HFFc6 (cell line): ENCODE results near the gene ADORA2A. TPM values are rescaled to one million over a fixed set of nuclear protein-coding genes. Genes with fewer than 3 reads are reported as not detected.
A peak's percentile ranks its signal among the peaks of the same experiment; 100 is the strongest.

Source experiments
- DNase-seq: peaks from one replicate; pipeline ENCODE4 v3.0.0-alpha.2; 2018
- H3K27ac Mint-ChIP-seq: 2 replicates; pipeline ENCODE4 v1.8.0; 2020; ENCODE audit warnings: mild to moderate bottlenecking, mixed read lengths
- H3K27me3 Mint-ChIP-seq: 2 replicates; pipeline ENCODE4 v1.8.0; 2021; ENCODE audit warnings: mild to moderate bottlenecking, moderate library complexity, mixed read lengths; ENCODE audit not compliant: insufficient read depth
- H3K36me3 Mint-ChIP-seq: 2 replicates; pipeline ENCODE4 v1.8.0; 2021; ENCODE audit warnings: low read depth, mixed read lengths
- H3K4me1 Mint-ChIP-seq: 2 replicates; pipeline ENCODE4 v1.8.0; 2020; ENCODE audit warnings: low read depth, mixed read lengths
- H3K4me3 Mint-ChIP-seq: 2 replicates; pipeline ENCODE4 v1.8.0; 2020; ENCODE audit warnings: mild to moderate bottlenecking, moderate library complexity, mixed read lengths
- H3K9me3 Mint-ChIP-seq: 2 replicates; pipeline ENCODE4 v1.8.0; 2020; ENCODE audit warnings: mild to moderate bottlenecking, mixed read lengths
- total RNA-seq, 6 experiments: library from RNA; stranded (reverse); fragmentation: NEBNext Ultra II Directional; extraction: Animal tissue kit (Norgen Biotek cat#: 25700); gene quantifications; 2 replicates in 1 of 6; 3 replicates in 5 of 6; pipeline ENCODE4 v1.2.3, GENCODE V29; 2021
- TF ChIP-seq, protein P1 (sequence below): fragments of 200-600 bp; sonication (generic); IDR thresholded peaks from 2 replicates; pipeline ENCODE4 v1.5.0; 2021; ENCODE audit warnings: antibody characterized with exemption, mild to moderate bottlenecking

ADORA2A gene
- total RNA-seq, 6 experiments from 2014 or later: 1.1 to 2.9 (median 1.4) TPM

DNA sequence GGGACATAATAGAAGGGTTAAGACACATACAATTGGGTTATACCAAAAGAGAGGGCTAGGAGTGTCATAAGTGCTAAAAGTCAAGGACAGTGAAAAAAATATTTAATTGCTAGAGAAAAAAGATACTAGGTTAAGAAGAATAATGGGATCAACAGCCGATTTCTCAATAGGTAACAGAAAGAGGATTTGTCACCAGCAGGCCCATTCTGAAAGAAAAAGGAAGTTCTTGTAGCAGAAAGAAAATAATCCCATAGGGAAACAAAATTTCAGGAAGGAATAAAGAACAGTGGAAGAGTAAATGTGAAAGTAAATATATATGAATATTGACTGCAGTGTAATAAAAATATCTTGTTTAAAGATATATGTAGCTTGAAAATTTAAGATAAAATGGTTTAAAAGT lies 43.3 kb upstream of the ADORA2A start:
- Mint-ChIP-seq H3K4me3 (no peak overlapping the region), H3K27me3 (peaks cover 2% of the 10 kb centered on the region; the same call in 1 of the 2 replicates), H3K4me1 (peaks cover 26% of the 10 kb centered on the region), H3K36me3 (peaks cover 16% of the 10 kb centered on the region), H3K27ac (no peak overlapping the region), H3K9me3 (no peaks in the 10 kb centered on the region)
- TF ChIP-seq, protein P1, sequence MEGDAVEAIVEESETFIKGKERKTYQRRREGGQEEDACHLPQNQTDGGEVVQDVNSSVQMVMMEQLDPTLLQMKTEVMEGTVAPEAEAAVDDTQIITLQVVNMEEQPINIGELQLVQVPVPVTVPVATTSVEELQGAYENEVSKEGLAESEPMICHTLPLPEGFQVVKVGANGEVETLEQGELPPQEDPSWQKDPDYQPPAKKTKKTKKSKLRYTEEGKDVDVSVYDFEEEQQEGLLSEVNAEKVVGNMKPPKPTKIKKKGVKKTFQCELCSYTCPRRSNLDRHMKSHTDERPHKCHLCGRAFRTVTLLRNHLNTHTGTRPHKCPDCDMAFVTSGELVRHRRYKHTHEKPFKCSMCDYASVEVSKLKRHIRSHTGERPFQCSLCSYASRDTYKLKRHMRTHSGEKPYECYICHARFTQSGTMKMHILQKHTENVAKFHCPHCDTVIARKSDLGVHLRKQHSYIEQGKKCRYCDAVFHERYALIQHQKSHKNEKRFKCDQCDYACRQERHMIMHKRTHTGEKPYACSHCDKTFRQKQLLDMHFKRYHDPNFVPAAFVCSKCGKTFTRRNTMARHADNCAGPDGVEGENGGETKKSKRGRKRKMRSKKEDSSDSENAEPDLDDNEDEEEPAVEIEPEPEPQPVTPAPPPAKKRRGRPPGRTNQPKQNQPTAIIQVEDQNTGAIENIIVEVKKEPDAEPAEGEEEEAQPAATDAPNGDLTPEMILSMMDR: no peak
- DNase-seq: no peak

DNA sequence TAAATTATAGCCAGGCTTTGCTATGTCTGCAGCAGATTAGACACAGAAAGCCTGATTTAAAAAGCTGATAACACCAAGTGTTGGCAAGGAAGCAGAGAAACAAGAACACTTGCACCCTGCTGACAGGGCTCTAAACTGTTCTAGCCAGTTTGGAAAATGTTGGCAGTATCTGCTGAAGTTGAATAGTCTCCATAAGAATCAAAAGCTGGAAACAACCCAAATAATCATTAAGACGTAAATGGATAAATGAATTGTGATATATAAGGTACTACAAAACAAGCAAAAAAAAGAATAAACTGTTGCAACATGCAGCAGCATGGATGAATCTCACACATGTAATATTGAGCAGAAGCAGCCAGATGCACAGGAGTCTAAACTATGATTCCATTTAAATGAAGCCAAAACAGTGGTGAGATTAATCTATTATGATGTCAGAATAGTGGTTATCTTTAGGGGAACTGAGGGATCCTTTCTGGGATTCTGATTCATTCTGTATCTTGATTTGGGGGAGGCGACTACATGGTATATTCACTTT lies 40.4 kb upstream of the ADORA2A start:
- Mint-ChIP-seq H3K4me1 (peaks cover 37% of the 10 kb centered on the region), H3K4me3 (no peak overlapping the region), H3K27ac (no peak overlapping the region), H3K27me3 (peaks cover 2% of the 10 kb centered on the region; the same call in 1 of the 2 replicates), H3K36me3 (peaks cover 17% of the 10 kb centered on the region), H3K9me3 (no peaks in the 10 kb centered on the region)
- TF ChIP-seq, protein P1: no peak
- DNase-seq: no peak

DNA sequence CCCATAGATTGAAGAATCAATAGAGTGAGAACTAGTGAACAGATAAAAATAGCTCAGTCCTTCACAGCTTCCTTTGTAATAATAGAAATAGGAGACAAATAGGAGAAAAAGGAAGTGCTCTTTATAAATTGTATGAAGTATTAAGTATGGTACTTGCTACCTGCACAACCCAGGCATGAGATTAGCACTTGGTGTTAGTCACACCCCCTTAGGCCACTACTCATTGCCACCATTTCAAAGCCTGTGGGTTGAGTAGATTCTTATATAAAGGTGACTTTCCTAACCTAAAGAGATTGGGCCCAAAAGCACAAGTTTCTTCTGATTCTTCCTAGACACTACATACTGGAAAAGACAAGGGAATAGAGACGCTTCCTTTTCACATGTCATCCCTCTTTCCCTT lies 37.7 kb upstream of the ADORA2A start:
- DNase-seq: no peak
- H3K4me1 Mint-ChIP-seq: peaks cover 59% of the 10 kb centered on the region
- no peaks in the 10 kb centered on the region for H3K9me3 Mint-ChIP-seq
- H3K4me3 Mint-ChIP-seq: no peak overlapping the region
- no peak overlapping the region for H3K27ac Mint-ChIP-seq
- H3K27me3 Mint-ChIP-seq: no peaks in the 10 kb centered on the region
- peaks cover 18% of the 10 kb centered on the region for H3K36me3 Mint-ChIP-seq
- TF ChIP-seq, protein P1: no peak

DNA sequence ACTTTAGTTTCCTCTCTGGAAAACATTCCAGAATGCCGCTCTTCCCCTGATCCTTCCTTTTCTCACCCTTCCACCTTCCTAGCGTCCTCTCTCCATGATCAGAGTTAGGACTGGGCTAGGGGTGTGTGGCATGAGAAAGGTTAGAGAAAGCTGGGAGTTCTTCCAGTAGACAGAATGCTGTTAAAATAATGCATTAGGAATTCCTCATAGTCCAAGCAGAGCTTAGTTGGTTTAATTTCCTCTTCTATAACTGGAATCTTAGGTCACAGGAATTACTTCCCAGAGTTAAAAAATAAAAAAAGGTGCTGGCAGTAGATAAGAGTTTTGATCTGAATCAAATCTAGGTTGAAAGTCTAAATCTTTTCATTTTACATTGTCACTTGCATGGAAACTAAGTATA lies 37.2 kb upstream of the ADORA2A start:
- no peak for DNase-seq
- no peak overlapping the region for H3K4me3 Mint-ChIP-seq
- H3K9me3 Mint-ChIP-seq: no peaks in the 10 kb centered on the region
- peaks cover 59% of the 10 kb centered on the region for H3K4me1 Mint-ChIP-seq
- peak overlapping the region; percentile 58 for H3K27ac Mint-ChIP-seq
- no peaks in the 10 kb centered on the region for H3K27me3 Mint-ChIP-seq
- peaks cover 20% of the 10 kb centered on the region for H3K36me3 Mint-ChIP-seq
- TF ChIP-seq, protein P1: no peak

DNA sequence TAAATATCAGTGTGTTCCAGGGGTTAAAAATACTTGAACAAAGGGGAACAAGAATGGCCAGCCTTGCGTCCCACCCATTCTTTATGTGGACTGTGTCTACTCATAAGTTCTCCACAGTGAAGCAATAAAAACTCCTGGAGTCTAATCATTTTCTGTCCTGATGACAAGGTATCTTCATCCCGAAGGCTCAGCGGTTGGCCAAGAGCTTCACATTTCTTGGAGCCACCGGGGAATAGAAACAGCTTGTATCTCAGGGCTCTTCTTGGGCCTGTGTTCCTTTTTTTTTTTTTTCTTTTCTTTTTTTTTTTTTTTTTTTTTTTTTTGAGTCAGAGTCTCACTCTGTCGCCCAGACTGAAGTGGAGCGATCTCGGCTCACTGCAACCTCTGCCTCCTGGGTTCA lies 36.8 kb upstream of the ADORA2A start:
- no peak for DNase-seq
- Mint-ChIP-seq H3K27me3 (no peaks in the 10 kb centered on the region), H3K27ac (peak overlapping the region; percentile 58), H3K9me3 (no peaks in the 10 kb centered on the region), H3K4me1 (peaks cover 59% of the 10 kb centered on the region), H3K4me3 (no peak overlapping the region), H3K36me3 (peaks cover 22% of the 10 kb centered on the region)
- TF ChIP-seq, protein P1: no peak
